ENCODE data around the gene SDK2. TPM values are rescaled to one million over a fixed set of nuclear protein-coding genes. Genes with fewer than 3 reads are reported as not detected.

SDK2 gene
- total RNA-seq, 4 donors from 2014 or later, result 0.18 to 3.3 (median 1.2) TPM

DNA sequence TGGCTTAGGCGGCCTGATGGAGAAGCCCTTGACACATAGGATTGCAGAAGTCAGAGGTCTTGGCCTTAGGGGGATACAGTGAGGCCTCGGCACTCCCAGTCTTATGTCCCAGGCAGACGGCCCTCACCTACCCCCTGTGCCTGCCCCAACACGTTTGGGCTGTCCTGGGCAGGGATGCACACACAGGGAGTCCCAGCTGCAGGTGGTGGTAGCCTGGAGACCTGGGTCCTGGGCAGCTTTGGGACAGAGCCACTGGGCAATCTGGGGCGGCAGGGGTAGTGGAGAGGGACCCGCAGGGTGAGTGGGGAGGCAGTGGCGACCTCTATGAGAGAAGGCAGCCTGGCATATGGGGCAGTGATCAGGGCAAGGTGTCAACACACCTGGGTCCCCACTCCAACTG lies 48.3 kb downstream of the SDK2 start:
- Histone ChIP-seq H3K36me3 (no peaks in the 10 kb centered on the region), H3K27ac (peak overlapping the region in 2 of 4 donors; percentile 27 to 86), H3K9me3 (no peaks in the 10 kb centered on the region), H3K4me3 (no peak overlapping the region), H3K27me3 (no peaks in the 10 kb centered on the region), H3K4me1 (peaks cover 0 to 39% (median 14%) of the 10 kb centered on the region in 4 donors)
- TF ChIP-seq POLR2A (IDR thresholded peaks at IDR 0.05) (no peak), CTCF (IDR thresholded peaks at IDR 0.05) (no peak)
- DNase-seq, result no peak

- Histone ChIP-seq H3K27ac (peak overlapping the region in 2 of 4 donors; percentile 27 to 86), H3K27me3 (no peaks in the 10 kb centered on the region), H3K4me3 (no peak overlapping the region), H3K9me3 (no peaks in the 10 kb centered on the region), H3K4me1 (peaks cover 0 to 43% (median 16%) of the 10 kb centered on the region in 4 donors), H3K36me3 (no peaks in the 10 kb centered on the region)
- DNase-seq, result peak in 2 of 3 donors; percentile 57 to 62
- TF ChIP-seq POLR2A (IDR thresholded peaks at IDR 0.05), result no peak
- TF ChIP-seq CTCF (IDR thresholded peaks at IDR 0.05), result peak in 5 of 6 experiments; percentile 22 to 42 (median 26)
Observed at GRCh38 chr17:73595479-73595878, 48.8 kb downstream of the SDK2 start.

- Histone ChIP-seq H3K27ac (peak overlapping the region in 2 of 4 donors; percentile 27 to 86), H3K36me3 (no peaks in the 10 kb centered on the region), H3K9me3 (no peaks in the 10 kb centered on the region), H3K4me3 (no peak overlapping the region), H3K27me3 (no peaks in the 10 kb centered on the region), H3K4me1 (peaks cover 0 to 46% (median 19%) of the 10 kb centered on the region in 4 donors)
- DNase-seq, result no peak
- TF ChIP-seq POLR2A (IDR thresholded peaks at IDR 0.05) (no peak), CTCF (IDR thresholded peaks at IDR 0.05) (no peak)
Observed at GRCh38 chr17:73595068-73595467, 49.2 kb downstream of the SDK2 start.

DNA sequence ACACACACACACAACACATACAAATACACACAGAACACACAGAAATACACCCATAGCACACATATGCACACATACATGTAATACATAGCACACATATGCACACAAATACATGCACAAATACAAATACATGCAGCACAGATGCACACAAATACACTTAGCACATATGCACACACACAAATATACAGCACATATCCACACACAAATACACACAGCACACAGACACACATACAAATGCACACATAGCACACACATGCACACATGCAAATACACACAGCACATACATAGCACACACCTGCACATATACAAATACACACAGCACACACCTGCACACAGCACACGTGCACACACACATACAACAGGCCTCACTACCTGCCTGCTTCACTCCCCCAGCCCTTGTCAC lies 49.6 kb downstream of the SDK2 start:
- no peak for TF ChIP-seq POLR2A (IDR thresholded peaks at IDR 0.05)
- no peak for TF ChIP-seq CTCF (IDR thresholded peaks at IDR 0.05)
- Histone ChIP-seq H3K27me3 (no peaks in the 10 kb centered on the region), H3K4me3 (no peak overlapping the region), H3K4me1 (peaks cover 0 to 51% (median 21%) of the 10 kb centered on the region in 4 donors), H3K27ac (peak overlapping the region in 1 of 4 donors; percentile 86), H3K9me3 (no peaks in the 10 kb centered on the region), H3K36me3 (no peaks in the 10 kb centered on the region)
- DNase-seq, result no peak

- TF ChIP-seq CTCF (IDR thresholded peaks at IDR 0.05), result no peak
- TF ChIP-seq POLR2A (IDR thresholded peaks at IDR 0.05), result no peak
- Histone ChIP-seq H3K36me3 (no peaks in the 10 kb centered on the region), H3K4me1 (peaks cover 0 to 57% (median 23%) of the 10 kb centered on the region in 4 donors), H3K9me3 (no peaks in the 10 kb centered on the region), H3K27ac (peak overlapping the region in 1 of 4 donors; percentile 86), H3K4me3 (no peak overlapping the region), H3K27me3 (no peaks in the 10 kb centered on the region)
- DNase-seq, result no peak
Observed at GRCh38 chr17:73594025-73594424, 50.2 kb downstream of the SDK2 start.

Data from Peyer's patch (tissue), 4 donors.